Astrocyte of the cerebellum (primary cell): Measurements from ENCODE around the gene SMOC2.

Source experiments
- DNase-seq: peaks from one replicate; pipeline ENCODE4 v3.0.0-alpha.2; 2011; ENCODE audit warnings: low read depth
- H3K4me3 ChIP-seq: 2 replicates; pipeline ENCODE4 v1.5.1; 2011; ENCODE audit warnings: mild to moderate bottlenecking, low read depth, low read length, moderate library complexity
- CTCF ChIP-seq: IDR thresholded peaks from 2 replicates; pipeline ENCODE4 v1.5.1; 2012; ENCODE audit warnings: low read length, low read depth, moderate library complexity, mild to moderate bottlenecking; ENCODE audit errors: missing control alignments
- in situ Hi-C: cut with HindIII; loops from 2 replicates; pipeline ENCODE4 v1.10.0; 2017; ENCODE audit warnings: low sequenced_read_pairs

Gene SMOC2

DNA sequence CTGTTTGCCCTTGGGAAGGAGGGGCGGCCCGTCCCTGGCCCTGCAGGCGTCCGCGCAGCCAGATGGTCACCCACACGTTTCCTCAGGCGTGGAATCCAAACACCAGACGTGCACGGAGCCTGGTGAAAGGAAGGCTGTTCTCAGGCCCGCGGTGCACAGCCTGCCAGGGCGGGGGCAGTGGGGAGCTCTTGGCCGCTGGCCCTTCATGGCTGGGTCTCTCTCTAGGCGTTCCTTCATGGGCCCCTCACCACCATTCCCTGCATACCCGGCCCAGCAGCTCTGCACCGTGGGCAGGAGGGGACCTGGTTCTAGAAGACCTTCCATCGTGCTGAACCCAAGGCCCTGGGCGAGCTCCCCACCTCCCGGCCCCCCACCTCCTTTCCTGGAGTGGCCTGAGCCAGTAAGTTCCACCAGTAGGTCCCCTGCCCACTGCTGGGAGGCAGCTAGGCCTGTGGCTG is 30.4 kb upstream of the SMOC2 start:
- in situ Hi-C loops = no loop called here
- DNase-seq = no peak
- H3K4me3 ChIP-seq = no peak overlapping the region
- TF ChIP-seq CTCF = no peak

DNA sequence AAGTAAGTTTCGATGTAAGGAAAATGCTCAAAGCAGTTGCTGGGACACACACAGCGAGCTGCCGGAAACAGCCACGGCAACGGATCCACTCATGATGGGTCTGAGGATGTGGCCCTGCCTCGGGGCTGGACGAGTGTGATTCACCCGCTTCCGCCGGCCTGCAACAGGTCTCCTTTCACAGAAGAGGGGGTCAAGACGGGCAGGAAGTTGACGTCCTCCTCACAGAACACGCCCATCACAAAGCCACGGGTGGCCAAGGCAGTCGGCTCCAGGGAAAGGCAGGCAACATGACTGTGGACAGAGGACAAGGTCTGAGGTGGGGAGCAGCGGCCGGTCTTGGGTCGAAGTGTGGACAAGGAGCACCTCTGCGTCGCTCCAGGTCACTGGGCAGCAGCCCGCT is 29.9 kb upstream of the SMOC2 start:
- no peak for DNase-seq
- H3K4me3 ChIP-seq = no peak overlapping the region
- in situ Hi-C loops = no loop called here
- no peak for TF ChIP-seq CTCF

GRCh38 chr6:168411793-168412192 is 29.2 kb upstream of the SMOC2 start:
- DNase-seq = no peak
- in situ Hi-C loops = no loop called here
- no peak for TF ChIP-seq CTCF

DNA sequence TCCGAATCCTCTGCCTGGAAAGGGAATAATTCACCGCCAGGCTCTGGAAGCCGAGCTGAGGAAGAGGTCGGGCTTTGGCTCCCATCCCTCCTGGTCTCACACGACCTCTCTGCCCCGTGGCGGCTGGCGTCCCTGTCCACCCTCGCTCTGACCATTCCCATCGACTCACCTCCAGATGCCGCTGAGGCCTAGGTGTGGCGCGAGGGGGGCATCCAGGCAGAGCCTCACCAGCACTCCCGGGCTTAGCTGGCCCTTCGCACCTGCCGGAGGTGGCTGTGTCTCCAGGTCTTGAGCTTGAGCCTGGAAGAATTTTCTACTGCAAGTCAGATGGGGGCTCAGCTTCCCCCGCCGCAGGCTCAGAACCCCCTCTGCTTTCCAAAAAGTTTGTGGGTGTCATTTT is 28.5 kb upstream of the SMOC2 start:
- DNase-seq = no peak
- no peak overlapping the region for H3K4me3 ChIP-seq
- no peak for TF ChIP-seq CTCF
- in situ Hi-C loops = no loop called here

More at GRCh38 chr6:168411793-168412192, 29.2 kb upstream of the SMOC2 start:
- no peak overlapping the region for H3K4me3 ChIP-seq

DNA sequence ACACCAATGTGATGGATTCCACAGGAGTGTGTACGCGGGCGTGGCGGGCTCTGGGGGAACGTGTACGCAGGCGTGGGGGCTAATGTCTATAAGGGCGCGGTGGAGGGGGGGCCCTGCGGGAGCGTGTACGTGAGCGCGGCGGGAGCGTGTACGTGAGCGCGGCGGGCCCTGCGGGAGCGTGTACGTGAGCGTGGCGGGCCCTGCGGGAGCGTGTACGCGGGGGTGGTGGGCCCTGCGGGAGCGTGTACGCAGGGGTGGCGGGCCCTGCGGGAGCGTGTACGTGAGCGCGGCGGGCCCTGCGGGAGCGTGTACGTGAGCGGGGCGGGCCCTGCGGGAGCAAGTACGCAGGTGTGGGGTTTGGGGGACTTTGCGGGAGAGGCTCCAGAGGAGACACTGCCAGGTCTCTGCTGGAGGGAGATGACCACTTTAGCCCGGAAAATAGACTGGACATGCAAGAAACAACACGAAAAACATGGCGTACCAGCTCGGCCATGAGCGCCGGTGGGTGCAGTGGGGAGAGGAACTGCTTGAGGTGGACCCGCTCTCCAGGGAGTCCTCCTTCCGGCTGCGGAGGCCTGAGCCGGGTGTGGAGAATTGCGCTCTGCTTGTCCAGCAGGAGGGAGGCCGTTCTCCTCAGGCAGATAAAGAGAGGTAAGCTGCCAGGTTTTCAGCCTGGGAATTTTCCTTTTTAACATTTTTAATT is 27.8 kb upstream of the SMOC2 start:
- no peak for TF ChIP-seq CTCF
- in situ Hi-C loops = no loop called here
- no peak for DNase-seq

DNA sequence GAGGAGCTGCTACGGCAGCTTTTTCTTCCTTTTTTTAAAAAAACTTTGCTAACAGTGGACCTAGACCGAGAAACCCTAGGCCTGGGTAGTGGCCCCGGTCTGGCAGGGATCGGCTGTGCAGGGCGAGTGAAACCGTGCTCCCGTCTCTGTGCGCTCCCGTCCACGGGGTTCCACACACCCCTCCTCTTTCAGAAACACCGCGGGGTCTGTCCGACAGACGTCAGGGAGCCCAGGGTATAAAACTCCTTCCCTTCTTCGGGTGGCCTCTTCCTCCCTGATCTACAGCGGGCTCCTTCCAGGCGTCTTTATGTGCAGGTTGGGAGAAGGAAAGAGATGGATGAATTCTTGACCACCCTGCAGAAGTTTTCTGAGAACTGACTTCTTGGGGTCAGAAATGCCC is 27.1 kb upstream of the SMOC2 start:
- DNase-seq = no peak
- H3K4me3 ChIP-seq = no peak overlapping the region
- TF ChIP-seq CTCF = no peak
- in situ Hi-C loops = no loop called here

More for the DNA sequence above, 27.8 kb upstream of the SMOC2 start:
- H3K4me3 ChIP-seq = no peak overlapping the region
